GM12878 (cell line): ENCODE results near the gene CHRNG. TPM values are rescaled to one million over a fixed set of nuclear protein-coding genes. Genes with fewer than 3 reads are reported as not detected.

Experiments
- ATAC-seq: fragments of 200-7000 bp; cut with Tn5 transposase; 3 replicates; pipeline ENCODE4 v1.9.1; 2020; ENCODE audit warnings: mild to moderate bottlenecking, moderate library complexity
- BruUV-seq: library from RNA; stranded (reverse); fragments of 400-500 nt; replicated peaks from 2 replicates; lab custom pipeline; 2021; lab: Mats Ljungman, UMichigan
- CTCF ChIA-PET: fragments of 300-600 bp; sonication (Branson Sonifier 250); formaldehyde crosslinking; extraction: SDS; loops from one replicate; lab custom pipeline; 2021; ENCODE audit warnings: inconsistent platforms; lab: Yijun Ruan, JAX
- POLR2A ChIA-PET: fragments of 350-600 bp; formaldehyde crosslinking; extraction: SDS; loops from one replicate; lab custom pipeline; 2021; ENCODE audit warnings: inconsistent platforms; lab: Charles Lee
- RAD21 ChIA-PET: fragments of 300-600 bp; sonication (Branson Sonifier 250); formaldehyde crosslinking; loops from one replicate; lab custom pipeline; 2023; ENCODE audit warnings: antibody characterized with exemption; ENCODE audit not compliant: unreplicated experiment; lab: Charles Lee
- SMC1A ChIA-PET: fragments of 300-600 bp; sonication (Branson Sonifier 250); formaldehyde crosslinking; loops from one replicate; lab custom pipeline; 2023; ENCODE audit not compliant: unreplicated experiment, uncharacterized antibody; lab: Charles Lee
- DNase-seq: peaks from one replicate; pipeline ENCODE4 v3.0.0-alpha.2; 2011; ENCODE audit warnings: low read depth, low spot score
- FAIRE-seq: peaks from 3 replicates; lab custom pipeline; 2011; peaks lifted over from hg19 to GRCh38; lab: Jason Lieb, UNC
- H2AFZ ChIP-seq: 2 replicates; pipeline ENCODE4 v1.6.0; 2011; ENCODE audit warnings: low read depth, low read length, control low read depth; ENCODE audit not compliant: control insufficient read depth
- H3K27ac ChIP-seq: 2 replicates; pipeline ENCODE4 v1.5.1; 2011; ENCODE audit warnings: control low read depth; ENCODE audit not compliant: control insufficient read depth, insufficient read depth
- H3K27me3 ChIP-seq, 2 experiments: replicated peaks in 1 of 2; 2 replicates each; pipeline versions ENCODE4 v1.6.0 to v1.6.1; 2011; ENCODE audit warnings: low read length in 1 of 2; ENCODE audit not compliant: control insufficient read depth in 2 of 2, insufficient read depth in 2 of 2
- H3K36me3 ChIP-seq, 2 experiments: 2 replicates each; pipeline ENCODE4 v1.5.1; 2011; ENCODE audit warnings: low read length in 1 of 2; ENCODE audit not compliant: control insufficient read depth in 2 of 2, insufficient read depth in 2 of 2
- H3K4me1 ChIP-seq: 2 replicates; pipeline ENCODE4 v1.6.1; 2011; ENCODE audit warnings: mild to moderate bottlenecking, low read length, moderate library complexity, mixed read lengths; ENCODE audit not compliant: control insufficient read depth, insufficient read depth
- H3K4me2 ChIP-seq: 2 replicates; pipeline ENCODE4 v1.6.0; 2011; ENCODE audit warnings: control low read depth; ENCODE audit not compliant: control insufficient read depth, insufficient read depth
- H3K4me3 ChIP-seq: fragments of 200-600 bp; sonication (generic); 2 replicates; pipeline ENCODE4 v1.5.1; 2016
- H3K79me2 ChIP-seq: 2 replicates; pipeline ENCODE4 v1.6.0; 2011; ENCODE audit warnings: low read length; ENCODE audit not compliant: control insufficient read depth, insufficient read depth
- H3K9ac ChIP-seq: 2 replicates; pipeline ENCODE4 v1.8.0; 2011; ENCODE audit warnings: low read length, control low read depth, mixed read lengths; ENCODE audit not compliant: control insufficient read depth, insufficient read depth
- H3K9me3 ChIP-seq: replicated peaks from 3 replicates; pipeline ENCODE4 v1.5.1; 2011; ENCODE audit warnings: mild to moderate bottlenecking, low read length; ENCODE audit not compliant: control insufficient read depth, insufficient read depth
- H4K20me1 ChIP-seq: 2 replicates; pipeline ENCODE4 v1.6.0; 2011; ENCODE audit not compliant: control insufficient read depth, insufficient read depth
- CHD2 ChIP-seq: IDR thresholded peaks from 2 replicates; pipeline ENCODE4 v1.6.1; 2011; ENCODE audit warnings: low read depth, low read length, improper control_type of control experiment, borderline replicate concordance
- HCFC1 ChIP-seq: fragments of 150-350 bp; IDR thresholded peaks from 2 replicates; pipeline ENCODE4 v1.6.1; 2014; ENCODE audit warnings: low read length
- HSF1 ChIP-seq: fragments of 150-350 bp; IDR thresholded peaks from 2 replicates; pipeline ENCODE4 v1.6.1; 2014; ENCODE audit warnings: mild to moderate bottlenecking, low read depth, low read length
- MEF2A ChIP-seq: IDR thresholded peaks from 2 replicates; pipeline ENCODE4 v1.6.1; 2011; ENCODE audit warnings: low read depth, mild to moderate bottlenecking, low read length, moderate library complexity; ENCODE audit not compliant: insufficient read depth
- MTA2 ChIP-seq: fragments of 450-650 bp; IDR thresholded peaks from 2 replicates; pipeline ENCODE4 v1.6.1; 2016; ENCODE audit warnings: low read depth, mild to moderate bottlenecking, moderate library complexity
- NR2F1 ChIP-seq: fragments of 450-650 bp; conservative IDR thresholded peaks from 2 replicates; pipeline ENCODE4 v1.6.1; 2017; ENCODE audit warnings: mild to moderate bottlenecking
- RB1 ChIP-seq: fragments of 450-650 bp; formaldehyde crosslinking; IDR thresholded peaks from 2 replicates; pipeline ENCODE4 v1.6.1; 2017; ENCODE audit warnings: mild to moderate bottlenecking, borderline replicate concordance
- ZBTB40 ChIP-seq: fragments of 450-650 bp; IDR thresholded peaks from 2 replicates; pipeline ENCODE4 v1.6.1; 2016; ENCODE audit warnings: mild to moderate bottlenecking, moderate library complexity, borderline replicate concordance
- ZNF592 ChIP-seq: fragments of 450-650 bp; IDR thresholded peaks from 2 replicates; pipeline ENCODE4 v1.6.1; 2017; ENCODE audit warnings: mild to moderate bottlenecking, moderate library complexity
- WGBS: methylation state at CpG from one replicate; pipeline ENCODE4 v1.1.6; 2016; ENCODE audit warnings: low lambda C conversion rate; ENCODE audit not compliant: insufficient replicate concordance, insufficient coverage; ENCODE audit errors: missing lambda C conversion rate; 5-methylcytosine and 5-hydroxymethylcytosine counted together
- in situ Hi-C: fragments of 300-500 bp; cut with MboI; formaldehyde crosslinking; loops from 9 replicates; pipeline ENCODE4 v1.14.3; 2018; ENCODE audit warnings: mixed read lengths
- intact Hi-C: fragments of 100-400 bp; cut with micrococcal nuclease; formaldehyde crosslinking; loops from one replicate; pipeline ENCODE4 v1.14.2; 2022; ENCODE audit not compliant: unreplicated experiment
- polyA plus RNA-seq, 11 experiments: library from polyadenylated mRNA; depleted of rRNA in 4 of 11; unstranded in 6 of 11; stranded (reverse) in 5 of 11; fragments of >200 nt; fragmentation: Nextera tagmentation in 4 of 11; fragmentation: Illumina TruSeq in 1 of 11; extraction: Ambion mirVana in 4 of 11; extraction: Trizol in 1 of 11; gene quantifications; 1 replicate in 1 of 11; 2 replicates in 10 of 11; pipeline versions ENCODE4 v1.2.1 to v1.2.3, GENCODE V29; 2011 to 2016; ENCODE audit warnings: inconsistent platforms in 2 of 11, missing spikeins in 2 of 11, low read depth in 1 of 11
- total RNA-seq, 4 experiments: library from RNA; depleted of rRNA in 3 of 4; stranded (reverse); fragments of >200 nt in 3 of 4; fragmentation: Illumina TruSeq in 1 of 4; extraction: Trizol in 1 of 4; gene quantifications; 2 replicates each; pipeline versions ENCODE4 v1.2.1 to v1.2.3, GENCODE V29; 2013 to 2021

The CHRNG gene
- total and polyA plus RNA-seq, 10 of the 15 experiments (the other 5 are each of a cell fraction or from before 2014, with no cell fraction given), result 0.17 TPM; not detected in 9

GRCh38 chr2:232551776-232552175 lies 12.3 kb downstream of the CHRNG start:
- in situ Hi-C loops (no loop called here), intact Hi-C loops (no loop called here)
- Histone ChIP-seq H2AFZ (no peak overlapping the region), H3K9me3 (no peaks in the 10 kb centered on the region; the same call in 2 of the 3 replicates), H3K36me3 (peaks cover 0 to 7% of the 10 kb centered on the region in 2 experiments; a peak in 3 of 4 replicates), H3K27me3 (no peaks in the 10 kb centered on the region), H3K79me2 (peaks cover 59% of the 10 kb centered on the region), H3K4me1 (no peaks in the 10 kb centered on the region; the same call in 1 of the 2 replicates), H3K4me2 (peak overlapping the region; percentile 91), H4K20me1 (0 out of 2 replicates have a peak, but pooled peaks cover 3% of the 10 kb centered on the region), H3K4me3 (peak overlapping the region; percentile 85), H3K9ac (peak overlapping the region; percentile 99; the same call in 1 of the 2 replicates), H3K27ac (peak overlapping the region; percentile 97; the same call in 1 of the 2 replicates)
- POLR2A ChIA-PET, result no interaction called here
- RAD21 ChIA-PET, result no interaction called here
- SMC1A ChIA-PET, result interaction anchor here (0.7 kb wide), 1 partner anchor 578 kb away, joined by 3 read pairs; no protein-coding TSS in a partner anchor
- CTCF ChIA-PET, result no interaction called here
- DNase-seq, result no peak
- ATAC-seq, result no peak
- no TSS peak for BruUV-seq
- 86% methylated on average over 4 of the region's 4 CpGs for WGBS
- TF ChIP-seq HCFC1 (no peak), RB1 (no peak), HSF1 (no peak), CHD2 (no peak), MTA2 (no peak), ZBTB40 (no peak), NR2F1 (no peak), MEF2A (no peak), ZNF592 (no peak)
- FAIRE-seq, result no peak
